ENCODE data around the gene HNRNPAB.

- TF ChIP-seq CTCF (IDR thresholded peaks at IDR 0.05) (no peak), POLR2A (IDR thresholded peaks at IDR 0.05) (no peak)
These were observed 607 bp upstream of the HNRNPAB start for GRCh38 chr5:178203670-178204181.

Data from testis (tissue), 2 donors.